Gastroesophageal sphincter (tissue), 3 donors: ENCODE data around the gene DNAJC9.

Source experiments
- CTCF ChIP-seq, 4 experiments: fragments of 200-600 bp in 2 of 4; fragments of 450-650 bp in 2 of 4; sonication (generic) in 1 of 4; IDR thresholded peaks; one replicate each; pipeline ENCODE4 v1.5.1; 2017 to 2019; ENCODE audit warnings: antibody characterized with exemption in 4 of 4, mild to moderate bottlenecking in 2 of 4, moderate library complexity in 2 of 4
- EP300 ChIP-seq: sonication (generic); formaldehyde crosslinking; IDR thresholded peaks from one replicate; pipeline ENCODE4 v1.6.1; 2017; ENCODE audit warnings: antibody characterized with exemption, mild to moderate bottlenecking
- POLR2A ChIP-seq, 2 donors: fragments of 450-650 bp; IDR thresholded peaks; one replicate each; pipeline ENCODE4 v1.6.1; 2017; ENCODE audit warnings: antibody characterized with exemption in 2 of 2, mild to moderate bottlenecking in 2 of 2, moderate library complexity in 1 of 2
- POLR2AphosphoS5 ChIP-seq: sonication (generic); formaldehyde crosslinking; IDR thresholded peaks from one replicate; pipeline ENCODE4 v1.6.1; 2017; ENCODE audit warnings: antibody characterized with exemption

GRCh38 chr10:73225518-73225917 is 21.5 kb downstream of the DNAJC9 start:
- TF ChIP-seq CTCF (IDR thresholded peaks at IDR 0.05) = no peak
- TF ChIP-seq EP300 = no peak
- TF ChIP-seq POLR2A (IDR thresholded peaks at IDR 0.05) = no peak
- no peak for TF ChIP-seq POLR2AphosphoS5
